Mesothelial cell of epicardium (in vitro differentiated cells): Measurements from ENCODE around the gene RPL38. TPM values are rescaled to one million over a fixed set of nuclear protein-coding genes. Genes with fewer than 3 reads are reported as not detected.

Experiments used
- DNase-seq, 2 experiments: peaks; one replicate each; pipeline ENCODE4 v3.0.0; 2021; ENCODE audit warnings: low spot score in 2 of 2; ENCODE audit not compliant: unreplicated experiment in 2 of 2
- H3K27ac Mint-ChIP-seq: 2 replicates; pipeline ENCODE4 v1.8.0; 2021; ENCODE audit warnings: mixed read lengths
- H3K27me3 Mint-ChIP-seq: 2 replicates; pipeline ENCODE4 v1.8.0; 2021; ENCODE audit warnings: low read depth, mixed read lengths
- H3K36me3 Mint-ChIP-seq: 2 replicates; pipeline ENCODE4 v1.8.0; 2021; ENCODE audit warnings: mixed read lengths
- H3K4me1 Mint-ChIP-seq: 2 replicates; pipeline ENCODE4 v1.8.0; 2021; ENCODE audit warnings: mixed read lengths
- H3K4me3 Mint-ChIP-seq: 2 replicates; pipeline ENCODE4 v1.8.0; 2021; ENCODE audit warnings: mild to moderate bottlenecking, moderate library complexity, mixed read lengths
- H3K9me3 Mint-ChIP-seq: 2 replicates; pipeline ENCODE4 v1.8.0; 2021; ENCODE audit warnings: mixed read lengths
- CTCF ChIP-seq: fragments of 200-600 bp; sonication (generic); IDR thresholded peaks from one replicate; pipeline ENCODE4 v1.5.0; 2021; ENCODE audit warnings: antibody characterized with exemption; ENCODE audit not compliant: unreplicated experiment
- total RNA-seq: library from RNA; stranded (reverse); gene quantifications from 3 replicates; pipeline ENCODE4 v1.2.1, GENCODE V29; 2021

RPL38 gene
- total RNA-seq, 1 donor from 2014 or later: 1,016 TPM

- DNase-seq: no peak
- H3K27me3 Mint-ChIP-seq: peaks cover 11% of the 10 kb centered on the region
- peaks cover 4% of the 10 kb centered on the region for H3K9me3 Mint-ChIP-seq
- H3K4me3 Mint-ChIP-seq: no peak overlapping the region
- no peaks in the 10 kb centered on the region for H3K36me3 Mint-ChIP-seq
- no peaks in the 10 kb centered on the region for H3K4me1 Mint-ChIP-seq
- H3K27ac Mint-ChIP-seq: no peak overlapping the region
- no peak for TF ChIP-seq CTCF
Measured at GRCh38 chr17:74223901-74224300, 20.4 kb downstream of the RPL38 start.

GRCh38 chr17:74224959-74225725, 21.7 kb downstream of the RPL38 start:
- no peaks in the 10 kb centered on the region for H3K36me3 Mint-ChIP-seq
- no peak for DNase-seq
- TF ChIP-seq CTCF: no peak
- H3K27ac Mint-ChIP-seq: no peak overlapping the region
- no peaks in the 10 kb centered on the region for H3K4me1 Mint-ChIP-seq
- peaks cover 11% of the 10 kb centered on the region for H3K27me3 Mint-ChIP-seq
- H3K4me3 Mint-ChIP-seq: no peak overlapping the region
- no peaks in the 10 kb centered on the region for H3K9me3 Mint-ChIP-seq

DNA sequence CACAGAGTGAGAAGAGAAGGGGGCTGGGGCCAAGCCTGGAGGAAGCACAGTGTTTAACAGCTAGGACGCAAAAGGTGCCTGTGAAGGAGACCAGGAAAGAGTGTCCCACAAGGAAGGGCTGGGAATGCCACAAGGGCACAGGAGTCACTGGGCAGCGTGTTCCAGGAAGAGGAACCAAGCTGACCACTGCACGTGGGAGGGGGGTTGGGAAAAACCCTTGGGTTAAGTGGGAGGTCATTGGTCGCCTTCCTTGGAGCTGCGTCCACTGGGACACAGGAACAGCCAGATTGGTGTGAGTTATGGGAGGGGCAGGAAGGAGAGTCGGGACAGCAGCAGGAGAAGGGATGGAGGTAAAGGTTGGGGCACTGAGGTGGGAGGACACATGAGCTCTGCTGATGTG, 22.8 kb downstream of the RPL38 start:
- Mint-ChIP-seq H3K9me3 (no peaks in the 10 kb centered on the region), H3K4me3 (no peak overlapping the region), H3K27ac (no peak overlapping the region), H3K27me3 (peaks cover 11% of the 10 kb centered on the region), H3K4me1 (no peaks in the 10 kb centered on the region), H3K36me3 (no peaks in the 10 kb centered on the region)
- TF ChIP-seq CTCF: no peak
- no peak for DNase-seq

GRCh38 chr17:74227271-74228080, 24.0 kb downstream of the RPL38 start:
- no peak for TF ChIP-seq CTCF
- no peak overlapping the region for H3K4me3 Mint-ChIP-seq
- H3K27ac Mint-ChIP-seq: no peak overlapping the region

GRCh38 chr17:74228306-74228978, 25.0 kb downstream of the RPL38 start:
- no peak for TF ChIP-seq CTCF
- no peak for DNase-seq
- Mint-ChIP-seq H3K4me3 (no peak overlapping the region), H3K27me3 (peaks cover 11% of the 10 kb centered on the region), H3K9me3 (no peaks in the 10 kb centered on the region), H3K36me3 (no peaks in the 10 kb centered on the region), H3K4me1 (peaks cover 2% of the 10 kb centered on the region), H3K27ac (no peak overlapping the region)

More at GRCh38 chr17:74227271-74228080, 24.0 kb downstream of the RPL38 start:
- peaks cover 11% of the 10 kb centered on the region for H3K27me3 Mint-ChIP-seq
- H3K4me1 Mint-ChIP-seq: no peaks in the 10 kb centered on the region
- no peak for DNase-seq
- no peaks in the 10 kb centered on the region for H3K36me3 Mint-ChIP-seq
- no peaks in the 10 kb centered on the region for H3K9me3 Mint-ChIP-seq
